ENCODE data around the gene LGALS8. TPM values are rescaled to one million over a fixed set of nuclear protein-coding genes. Genes with fewer than 3 reads are reported as not detected.
"Not testable (repeated sequence)": the region's sequence is repeated elsewhere in the genome, so short reads cannot be mapped to it uniquely, and the experiment has no call there.

The LGALS8 gene
- 45.8 TPM for total RNA-seq

DNA sequence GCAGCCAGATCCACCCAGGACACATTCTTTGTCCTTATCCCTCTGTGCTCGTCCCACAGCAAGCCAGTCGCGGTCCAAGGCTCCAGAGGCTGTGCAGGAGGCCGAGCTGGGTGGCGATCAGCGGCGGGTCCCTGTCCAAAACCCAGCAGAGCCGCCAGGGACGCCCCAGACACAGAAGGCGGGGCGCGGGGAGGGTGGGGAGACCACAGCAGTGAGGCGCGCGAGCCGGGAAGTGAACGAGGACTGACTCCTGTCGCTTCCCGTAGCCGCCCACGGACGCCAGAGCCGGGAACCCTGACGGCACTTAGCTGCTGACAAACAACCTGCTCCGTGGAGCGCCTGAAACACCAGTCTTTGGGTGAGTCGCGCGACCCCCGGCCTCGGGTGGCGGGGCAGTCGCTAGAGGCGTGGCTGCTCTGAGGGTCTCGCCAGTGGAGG is at the start of gene LGALS8:
TSS of gene LGALS8 (plus strand) at position 279 of the 438 bp plus-strand sequence. CDS start 2,089 bp downstream, outside the sequence.
- peak within 1 kb of the TSS; percentile 68 to 78 for H3K4me3 ChIP-seq
- peak within 1 kb of the TSS; percentile 77 to 88 for H3K27ac ChIP-seq
- no peaks in the 10 kb centered on the region for H3K27me3 ChIP-seq
- intact Hi-C loops (cut with DNase I), result loop anchor here (2.0 to 5.0 kb wide), 3 partner anchors 149 to 1021 kb away; partner anchors contain the start of gene B3GALNT2
- TF ChIP-seq, protein P1, sequence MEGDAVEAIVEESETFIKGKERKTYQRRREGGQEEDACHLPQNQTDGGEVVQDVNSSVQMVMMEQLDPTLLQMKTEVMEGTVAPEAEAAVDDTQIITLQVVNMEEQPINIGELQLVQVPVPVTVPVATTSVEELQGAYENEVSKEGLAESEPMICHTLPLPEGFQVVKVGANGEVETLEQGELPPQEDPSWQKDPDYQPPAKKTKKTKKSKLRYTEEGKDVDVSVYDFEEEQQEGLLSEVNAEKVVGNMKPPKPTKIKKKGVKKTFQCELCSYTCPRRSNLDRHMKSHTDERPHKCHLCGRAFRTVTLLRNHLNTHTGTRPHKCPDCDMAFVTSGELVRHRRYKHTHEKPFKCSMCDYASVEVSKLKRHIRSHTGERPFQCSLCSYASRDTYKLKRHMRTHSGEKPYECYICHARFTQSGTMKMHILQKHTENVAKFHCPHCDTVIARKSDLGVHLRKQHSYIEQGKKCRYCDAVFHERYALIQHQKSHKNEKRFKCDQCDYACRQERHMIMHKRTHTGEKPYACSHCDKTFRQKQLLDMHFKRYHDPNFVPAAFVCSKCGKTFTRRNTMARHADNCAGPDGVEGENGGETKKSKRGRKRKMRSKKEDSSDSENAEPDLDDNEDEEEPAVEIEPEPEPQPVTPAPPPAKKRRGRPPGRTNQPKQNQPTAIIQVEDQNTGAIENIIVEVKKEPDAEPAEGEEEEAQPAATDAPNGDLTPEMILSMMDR (IDR thresholded peaks at IDR 0.05), result no peak
- DNase-seq (ENCODE audit: low spot score in 2 of 2), result peak; percentile 72 to 95
- H3K4me1 ChIP-seq, result peaks cover 0 to 6% of the 10 kb centered on the region in 2 donors
- H3K9me3 ChIP-seq, result no peaks in the 10 kb centered on the region
- H3K36me3 ChIP-seq, result peaks cover 6 to 9% of the 10 kb centered on the region in 2 donors

DNA sequence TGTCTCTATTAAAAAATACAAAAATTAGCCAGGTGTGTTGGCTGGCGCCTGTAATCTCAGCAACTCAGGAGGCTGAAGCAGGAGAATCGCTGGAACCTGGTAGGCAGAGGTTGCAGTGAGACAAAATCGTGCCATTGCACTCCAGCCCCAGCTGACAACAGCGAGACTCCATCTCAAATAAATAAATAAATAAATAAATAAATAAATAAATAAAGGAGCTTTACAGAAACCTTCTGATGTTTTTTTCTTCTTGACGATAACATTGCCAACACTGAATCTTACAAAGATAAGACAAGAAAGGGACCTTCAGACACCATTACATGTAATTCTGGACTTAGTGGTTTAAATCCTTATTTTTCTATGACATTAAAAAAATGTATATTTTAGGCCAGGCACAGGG is 47.8 kb upstream of the LGALS8 start:
- H3K36me3 ChIP-seq, result no peaks in the 10 kb centered on the region
- TF ChIP-seq, protein P1 (IDR thresholded peaks at IDR 0.05), result no peak
- H3K27me3 ChIP-seq, result no peaks in the 10 kb centered on the region
- no peak overlapping the region for H3K4me3 ChIP-seq
- intact Hi-C loops (cut with DNase I), result no loop called here
- no peak for DNase-seq (ENCODE audit: low spot score in 2 of 2)
- no peak overlapping the region for H3K27ac ChIP-seq
- no peaks in the 10 kb centered on the region for H3K9me3 ChIP-seq
- no peaks in the 10 kb centered on the region for H3K4me1 ChIP-seq

DNA sequence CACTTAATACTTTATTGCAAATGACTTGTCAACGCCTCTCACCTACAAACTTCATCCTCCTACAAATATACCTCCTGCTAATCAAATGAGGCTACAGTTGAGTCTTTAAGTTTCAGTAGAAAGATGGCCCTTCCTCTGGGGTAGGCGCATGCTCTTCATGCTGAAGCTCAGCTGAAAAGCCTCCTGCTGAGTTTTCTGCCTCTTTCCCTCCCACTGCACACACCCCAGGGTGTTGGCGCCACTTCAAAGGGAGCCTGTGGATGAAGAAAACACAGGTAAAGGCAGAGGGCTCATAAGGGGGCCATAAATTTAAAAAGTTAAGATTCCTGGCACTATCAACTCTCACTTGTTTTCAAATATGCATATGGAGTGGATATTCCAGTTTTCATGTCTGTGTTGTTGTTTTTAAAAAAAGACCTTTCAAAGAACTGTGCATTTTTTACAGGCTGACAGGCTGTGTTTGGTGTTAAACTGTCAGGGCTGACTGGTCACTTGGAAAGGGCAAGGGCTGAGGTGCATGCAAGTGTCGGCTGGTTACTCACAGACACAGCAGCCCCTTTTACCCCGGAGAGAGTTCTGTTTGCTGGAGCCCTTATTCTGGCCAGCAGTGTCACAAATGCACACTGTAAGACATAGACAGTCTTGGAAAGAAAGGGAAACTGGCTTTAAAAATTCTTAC is 42.9 kb upstream of the LGALS8 start:
- Histone ChIP-seq H3K9me3 (no peaks in the 10 kb centered on the region), H3K36me3 (no peaks in the 10 kb centered on the region), H3K4me3 (no peak overlapping the region), H3K27ac (no peak overlapping the region), H3K4me1 (no peaks in the 10 kb centered on the region), H3K27me3 (no peaks in the 10 kb centered on the region)
- intact Hi-C loops (cut with DNase I), result no loop called here
- TF ChIP-seq, protein P1 (IDR thresholded peaks at IDR 0.05), result no peak
- no peak for DNase-seq (ENCODE audit: low spot score in 2 of 2)

DNA sequence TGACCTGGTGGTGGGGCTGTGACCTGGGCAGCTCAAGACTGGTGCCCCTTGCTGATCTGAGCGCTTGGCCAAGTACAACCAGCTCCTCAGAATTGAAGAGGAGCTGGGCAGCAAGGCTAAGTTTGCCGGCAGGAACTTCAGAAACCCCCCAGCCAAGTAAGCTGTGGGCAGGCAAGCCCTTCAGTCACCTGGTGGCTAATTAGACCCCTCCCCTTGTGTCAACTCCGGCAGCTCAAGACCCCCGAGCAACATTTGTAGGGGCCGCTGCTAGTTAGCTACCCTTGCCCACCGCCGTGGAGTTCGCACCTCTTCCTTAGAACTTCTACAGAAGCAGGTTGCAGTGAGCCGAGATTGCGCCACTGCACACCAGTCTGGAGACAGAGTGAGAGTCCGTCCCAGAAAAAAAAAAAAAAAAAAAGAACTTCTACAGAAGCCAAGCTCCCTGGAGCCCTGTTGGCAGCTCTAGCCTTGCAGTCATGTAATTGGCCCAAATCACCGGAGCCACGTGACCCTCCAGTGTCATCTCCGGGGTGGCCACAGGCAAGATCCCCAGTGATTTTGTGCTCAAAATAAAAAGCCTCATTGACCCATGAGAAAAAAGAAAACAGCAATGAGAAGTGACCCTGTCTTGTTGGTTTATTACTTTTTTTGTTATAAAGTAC is 39.3 kb upstream of the LGALS8 start:
- Histone ChIP-seq H3K4me3 (no peak overlapping the region), H3K27ac (no peak overlapping the region), H3K4me1 (no peaks in the 10 kb centered on the region), H3K27me3 (no peaks in the 10 kb centered on the region), H3K9me3 (no peaks in the 10 kb centered on the region), H3K36me3 (no peaks in the 10 kb centered on the region)
- TF ChIP-seq, protein P1 (IDR thresholded peaks at IDR 0.05), result no peak
- intact Hi-C loops (cut with DNase I), result no loop called here
- no peak for DNase-seq (ENCODE audit: low spot score in 2 of 2)

DNA sequence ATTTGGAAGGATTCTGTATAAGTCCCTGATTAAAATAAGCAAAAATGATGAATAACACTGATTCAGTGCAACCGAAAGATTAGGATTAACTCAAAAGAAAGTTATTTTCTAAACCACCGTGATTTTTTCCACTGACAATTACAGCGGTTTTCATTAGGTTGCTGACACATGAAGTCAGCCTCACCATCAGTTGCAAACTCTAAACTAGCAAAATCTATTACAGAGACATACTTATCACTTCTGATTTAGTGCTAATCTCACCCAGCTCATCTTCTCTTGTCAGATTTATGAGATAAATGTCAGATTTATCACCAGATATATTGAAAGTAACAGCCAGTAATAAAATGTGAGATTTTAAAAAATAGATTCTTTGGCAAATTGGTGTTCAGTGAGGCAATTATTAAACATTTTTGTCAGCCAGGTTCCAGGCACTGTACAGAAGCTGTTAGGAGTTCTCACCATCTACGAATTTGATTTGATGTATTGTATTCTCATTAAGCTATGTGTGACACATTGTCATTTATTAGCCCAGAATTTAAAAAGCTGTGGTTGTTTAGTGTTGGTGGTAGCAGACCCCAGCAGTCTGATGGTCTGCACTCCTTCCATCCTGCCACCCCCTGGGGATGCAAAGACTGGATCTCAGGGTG is 37.3 kb upstream of the LGALS8 start:
- intact Hi-C loops (cut with DNase I), result no loop called here
- Histone ChIP-seq H3K4me1 (no peaks in the 10 kb centered on the region), H3K27me3 (no peaks in the 10 kb centered on the region), H3K9me3 (no peaks in the 10 kb centered on the region), H3K4me3 (no peak overlapping the region), H3K36me3 (no peaks in the 10 kb centered on the region), H3K27ac (no peak overlapping the region)
- TF ChIP-seq, protein P1 (IDR thresholded peaks at IDR 0.05), result no peak
- DNase-seq (ENCODE audit: low spot score in 2 of 2), result no peak

DNA sequence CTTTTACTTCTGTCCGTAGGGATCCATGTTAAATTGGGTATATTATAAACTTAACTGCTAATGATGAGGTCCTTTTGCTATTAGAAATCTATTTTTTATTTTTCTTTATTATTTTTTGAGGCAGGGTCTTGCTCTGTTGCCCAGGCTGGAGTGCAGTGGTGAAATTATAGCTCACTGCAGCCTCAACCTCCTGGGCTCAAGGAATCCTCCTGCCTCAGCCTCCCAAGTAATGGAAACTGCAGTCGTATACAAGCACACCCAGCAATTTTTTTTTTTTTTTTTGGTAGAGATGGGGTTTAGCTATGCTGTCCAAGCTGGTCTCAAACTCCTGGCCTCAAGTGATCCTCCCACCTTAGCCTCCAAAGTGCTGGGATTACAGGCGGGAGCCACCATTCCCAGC is 34.6 kb upstream of the LGALS8 start:
- H3K9me3 ChIP-seq; H3K4me1 ChIP-seq; intact Hi-C loops (cut with DNase I); H3K27me3 ChIP-seq; H3K36me3 ChIP-seq; H3K27ac ChIP-seq; H3K4me3 ChIP-seq; DNase-seq (ENCODE audit: low spot score in 2 of 2): not testable (repeated sequence)
